GM13977 (cell line): Measurements from ENCODE around the gene SYNE1.
"Not testable (repeated sequence)": the region's sequence is repeated elsewhere in the genome, so short reads cannot be mapped to it uniquely, and the experiment has no call there.

Experiments
- DNase-seq: peaks from one replicate; pipeline ENCODE4 v3.0.0; 2012; ENCODE audit warnings: low spot score
- CTCF ChIP-seq: IDR thresholded peaks from 2 replicates; pipeline ENCODE4 v1.5.1; 2012; ENCODE audit warnings: mild to moderate bottlenecking, control low read depth; ENCODE audit not compliant: insufficient read depth; ENCODE audit errors: extremely low read depth, missing control alignments
- in situ Hi-C: fragments of 300-500 bp; cut with MboI; formaldehyde crosslinking; loops from one replicate; pipeline ENCODE4 v1.12.0; 2022; ENCODE audit warnings: low sequenced_read_pairs, low pct_unique_long_range_greater_than_20kb, mixed read lengths, inconsistent platforms; ENCODE audit not compliant: unreplicated experiment

Gene SYNE1

GRCh38 chr6:152087701-152088100 is 549.5 kb downstream of the SYNE1 start:
- TF ChIP-seq CTCF: no peak
- no peak for DNase-seq
- in situ Hi-C loops: no loop called here

GRCh38 chr6:152087096-152087495 is 550.1 kb downstream of the SYNE1 start:
- TF ChIP-seq CTCF: no peak
- no peak for DNase-seq
- in situ Hi-C loops: no loop called here

GRCh38 chr6:152086223-152086873 is 550.8 kb downstream of the SYNE1 start:
- in situ Hi-C loops: no loop called here
- DNase-seq: no peak
- no peak for TF ChIP-seq CTCF

- no peak for DNase-seq
- no peak for TF ChIP-seq CTCF
- in situ Hi-C loops: no loop called here
Measured at GRCh38 chr6:152085451-152085921, 551.7 kb downstream of the SYNE1 start.

GRCh38 chr6:152078804-152079203 is 558.4 kb downstream of the SYNE1 start:
- no peak for TF ChIP-seq CTCF
- DNase-seq: no peak
- in situ Hi-C loops: no loop called here

- no peak for DNase-seq
- in situ Hi-C loops: no loop called here
- no peak for TF ChIP-seq CTCF
Measured at GRCh38 chr6:152078001-152078400, 559.2 kb downstream of the SYNE1 start.

GRCh38 chr6:152076242-152076641 is 560.9 kb downstream of the SYNE1 start:
- DNase-seq, in situ Hi-C loops: not testable (repeated sequence)
